MG63 (cell line): ENCODE measurements around the gene CYB5R3. TPM values are rescaled to one million over a fixed set of nuclear protein-coding genes. Genes with fewer than 3 reads are reported as not detected.
A peak's percentile ranks its signal among the peaks of the same experiment; 100 is the strongest.
"Not testable (repeated sequence)": the region's sequence is repeated elsewhere in the genome, so short reads cannot be mapped to it uniquely, and the experiment has no call there.

ENCODE experiments used
- DNase-seq: peaks from one replicate; pipeline ENCODE4 v3.0.0-alpha.2; 2020
- H3K27me3 ChIP-seq: fragments of 250-450 bp; sonication (Bioruptor Pico); 2 replicates; pipeline ENCODE4 v1.5.1; 2020; ENCODE audit warnings: mild to moderate bottlenecking, moderate library complexity
- H3K36me3 ChIP-seq: fragments of 250-450 bp; sonication (Bioruptor Pico); 2 replicates; pipeline ENCODE4 v1.5.1; 2020; ENCODE audit warnings: mild to moderate bottlenecking, moderate library complexity
- H3K4me3 ChIP-seq: fragments of 250-450 bp; sonication (Bioruptor Pico); 2 replicates; pipeline ENCODE4 v1.5.1; 2020; ENCODE audit warnings: mild to moderate bottlenecking, moderate library complexity
- H3K9me3 ChIP-seq: fragments of 250-450 bp; sonication (Bioruptor Pico); 2 replicates; pipeline ENCODE4 v1.5.1; 2020; ENCODE audit warnings: mild to moderate bottlenecking, moderate library complexity
- total RNA-seq: library from RNA; depleted of rRNA; stranded (reverse); fragments of >200 nt; shearing (Covaris generic); gene quantifications from 2 replicates; pipeline ENCODE4 v1.2.3, GENCODE V29; 2014; ENCODE audit warnings: low replicate concordance

The CYB5R3 gene
- total RNA-seq, 1 experiment from 2014 or later: 76.3 TPM

DNA sequence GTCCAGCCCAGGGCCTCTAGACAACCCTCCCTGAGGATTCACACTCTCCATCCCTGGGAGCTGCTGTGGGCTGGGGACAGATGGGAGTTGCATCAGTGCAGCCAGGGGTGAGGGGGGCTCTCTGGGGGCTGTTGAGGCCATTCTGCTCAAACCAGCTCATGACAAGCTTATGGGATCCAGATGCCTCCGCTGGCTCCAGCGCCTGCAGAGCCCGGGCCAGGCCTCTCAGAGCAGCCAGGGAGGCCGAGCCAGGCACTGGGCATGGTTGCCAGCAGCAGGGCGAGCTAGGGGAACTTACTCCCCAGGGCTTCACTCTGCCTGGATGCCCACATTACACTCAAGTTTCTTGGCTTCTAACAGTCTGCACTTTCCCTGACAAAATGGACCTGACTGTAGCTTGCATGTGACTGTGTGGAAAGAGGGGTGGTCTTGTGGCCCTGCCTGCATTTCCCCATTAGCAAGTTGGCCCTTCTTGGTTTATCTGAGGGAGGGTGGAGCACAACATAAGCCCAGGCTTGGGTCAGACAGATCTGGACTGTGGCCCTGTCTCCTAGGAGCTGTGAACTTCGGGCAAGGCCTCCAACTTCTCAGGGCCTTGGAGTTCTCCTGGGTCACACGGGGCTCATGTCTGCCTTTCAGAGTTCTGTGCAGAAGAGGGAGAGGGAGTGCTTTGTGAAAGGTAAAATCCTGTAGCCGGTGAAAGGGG lies 34.5 kb upstream of the CYB5R3 start:
- Histone ChIP-seq H3K4me3 (no peak overlapping the region), H3K27me3 (no peaks in the 10 kb centered on the region), H3K36me3 (peaks cover 3% of the 10 kb centered on the region; the same call in 1 of the 2 replicates), H3K9me3 (peaks cover 7% of the 10 kb centered on the region; the same call in 1 of the 2 replicates)
- DNase-seq: peak; percentile 76

DNA sequence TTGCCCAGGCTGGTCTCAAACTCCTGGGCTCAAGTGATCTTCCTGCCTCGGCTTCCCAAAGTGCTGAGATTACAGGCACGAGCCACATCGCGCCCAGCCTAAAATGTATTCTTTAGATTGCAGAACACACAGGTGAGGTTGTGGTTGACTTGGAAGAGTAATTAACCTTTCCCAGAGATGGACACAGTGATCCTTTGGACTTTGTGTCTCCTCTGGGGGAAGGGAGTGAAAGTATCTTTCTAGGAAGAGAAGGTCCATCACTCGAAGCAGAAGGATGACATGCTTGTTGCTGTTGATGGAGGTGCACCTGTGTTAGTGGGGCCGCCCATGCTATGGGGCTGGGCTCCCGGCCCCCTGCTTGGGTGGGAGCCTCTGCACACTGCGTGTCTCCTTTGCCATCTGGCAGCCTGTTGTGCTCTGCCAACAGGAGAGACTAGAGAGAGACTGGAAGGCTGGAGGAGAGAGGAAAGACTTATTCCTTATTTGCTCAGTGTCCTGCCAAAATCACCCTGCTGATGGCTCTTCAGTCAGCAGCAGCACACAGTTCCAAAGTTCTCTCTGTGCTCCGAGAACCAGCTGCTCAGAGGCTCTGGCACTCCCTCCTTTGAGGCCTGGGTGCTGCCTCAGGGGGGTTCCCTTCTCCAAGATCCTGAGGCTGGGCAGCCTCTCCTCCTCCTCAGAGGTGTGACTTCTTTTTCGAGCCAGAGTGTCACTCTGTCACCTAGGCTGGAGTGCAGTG lies 33.1 kb upstream of the CYB5R3 start:
- peaks cover 10% of the 10 kb centered on the region for H3K9me3 ChIP-seq
- no peak overlapping the region for H3K4me3 ChIP-seq
- H3K36me3 ChIP-seq: no peaks in the 10 kb centered on the region; the same call in 1 of the 2 replicates
- H3K27me3 ChIP-seq: no peaks in the 10 kb centered on the region
- DNase-seq: no peak

- H3K9me3 ChIP-seq: peaks cover 10% of the 10 kb centered on the region
- DNase-seq: peak; percentile 86
- H3K36me3 ChIP-seq: no peaks in the 10 kb centered on the region
- H3K4me3 ChIP-seq: no peak overlapping the region
- no peaks in the 10 kb centered on the region for H3K27me3 ChIP-seq
Measured at GRCh38 chr22:42680648-42681047, 31.5 kb upstream of the CYB5R3 start.

GRCh38 chr22:42679691-42680090 lies 30.5 kb upstream of the CYB5R3 start:
- no peak overlapping the region for H3K4me3 ChIP-seq
- H3K9me3 ChIP-seq: peaks cover 10% of the 10 kb centered on the region
- H3K27me3 ChIP-seq: no peaks in the 10 kb centered on the region
- no peaks in the 10 kb centered on the region for H3K36me3 ChIP-seq
- DNase-seq: no peak

GRCh38 chr22:42678894-42679293 lies 29.7 kb upstream of the CYB5R3 start:
- H3K36me3 ChIP-seq: no peaks in the 10 kb centered on the region
- H3K9me3 ChIP-seq: peaks cover 10% of the 10 kb centered on the region
- no peaks in the 10 kb centered on the region for H3K27me3 ChIP-seq
- no peak overlapping the region for H3K4me3 ChIP-seq
- DNase-seq: no peak

- not testable (repeated sequence) for H3K36me3 ChIP-seq, H3K9me3 ChIP-seq, DNase-seq, H3K27me3 ChIP-seq, H3K4me3 ChIP-seq
Measured at GRCh38 chr22:42677936-42678335, 28.7 kb upstream of the CYB5R3 start.

- Histone ChIP-seq H3K4me3 (no peak overlapping the region), H3K9me3 (peaks cover 10% of the 10 kb centered on the region), H3K27me3 (no peaks in the 10 kb centered on the region), H3K36me3 (no peaks in the 10 kb centered on the region)
- no peak for DNase-seq
Measured at GRCh38 chr22:42676059-42676607, 26.9 kb upstream of the CYB5R3 start.

- Histone ChIP-seq H3K27me3 (no peaks in the 10 kb centered on the region), H3K36me3 (no peaks in the 10 kb centered on the region)
- peak; percentile 45 for DNase-seq
Measured at GRCh38 chr22:42673898-42674401, 24.8 kb upstream of the CYB5R3 start.

GRCh38 chr22:42673071-42673470 lies 23.9 kb upstream of the CYB5R3 start:
- DNase-seq, H3K9me3 ChIP-seq, H3K4me3 ChIP-seq, H3K27me3 ChIP-seq, H3K36me3 ChIP-seq: not testable (repeated sequence)

More at GRCh38 chr22:42673898-42674401, 24.8 kb upstream of the CYB5R3 start:
- H3K9me3 ChIP-seq: peaks cover 5% of the 10 kb centered on the region
- H3K4me3 ChIP-seq: no peak overlapping the region

DNA sequence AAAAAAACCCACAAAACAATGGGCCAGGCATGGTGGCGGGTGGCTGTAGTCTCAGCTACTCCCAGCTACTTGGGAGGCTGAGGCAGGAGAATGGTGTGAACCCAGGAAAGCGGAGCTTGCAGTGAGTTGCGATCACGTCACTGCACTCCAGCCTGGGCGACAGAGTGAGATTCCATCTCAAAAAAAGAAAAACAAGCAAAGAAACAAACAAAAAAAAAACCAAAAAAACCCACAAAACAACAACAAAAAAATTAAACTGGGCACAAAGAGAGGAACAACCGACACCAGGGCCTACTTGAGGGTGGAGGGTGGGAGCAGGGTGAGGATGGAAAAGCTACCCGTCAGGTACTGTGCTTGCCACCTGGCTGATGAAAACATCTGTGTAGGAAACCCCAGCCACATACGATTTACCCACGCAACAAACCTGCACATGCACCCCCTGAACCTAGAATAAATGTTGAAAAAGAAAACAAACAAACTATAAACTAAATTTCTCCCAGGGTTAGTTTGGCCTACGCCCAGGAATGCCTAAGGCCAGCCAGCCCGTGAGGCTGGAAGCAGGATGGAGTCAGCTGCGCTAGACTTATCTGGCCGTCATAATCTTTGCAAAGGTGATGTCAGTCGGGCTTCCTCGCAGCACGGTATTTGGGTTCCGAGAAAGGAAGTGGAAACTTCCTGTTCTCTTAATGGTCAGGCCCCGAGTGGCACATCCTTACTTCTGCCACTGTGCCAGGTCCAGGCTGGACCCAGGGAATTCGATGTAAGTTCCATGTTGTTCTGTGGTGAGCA lies 21.9 kb upstream of the CYB5R3 start:
- DNase-seq: no peak
- Histone ChIP-seq H3K27me3 (no peaks in the 10 kb centered on the region), H3K9me3 (no peaks in the 10 kb centered on the region), H3K4me3 (no peak overlapping the region), H3K36me3 (no peaks in the 10 kb centered on the region)

DNA sequence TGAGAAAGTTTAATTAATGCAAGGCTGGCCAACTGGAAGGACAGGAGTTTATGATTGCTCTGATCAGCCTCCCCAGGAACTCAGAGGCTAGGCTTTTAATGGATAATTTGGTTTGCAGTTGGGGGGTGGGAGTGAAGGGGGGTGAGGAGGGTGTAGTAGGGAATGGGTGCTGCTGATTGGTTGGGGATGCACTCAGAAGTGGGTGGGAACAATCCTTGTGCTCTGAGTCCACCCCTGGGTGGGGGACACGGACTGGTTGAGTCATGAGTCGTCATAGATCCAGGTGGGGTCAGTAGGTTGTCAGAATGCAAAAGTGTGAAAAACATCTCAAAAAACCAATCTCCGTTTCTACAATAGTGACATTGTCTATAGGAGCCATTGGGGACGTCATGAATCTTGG lies 20.9 kb upstream of the CYB5R3 start:
- no peak overlapping the region for H3K4me3 ChIP-seq
- no peaks in the 10 kb centered on the region for H3K36me3 ChIP-seq
- H3K9me3 ChIP-seq: no peaks in the 10 kb centered on the region
- no peak for DNase-seq
- H3K27me3 ChIP-seq: no peaks in the 10 kb centered on the region

DNA sequence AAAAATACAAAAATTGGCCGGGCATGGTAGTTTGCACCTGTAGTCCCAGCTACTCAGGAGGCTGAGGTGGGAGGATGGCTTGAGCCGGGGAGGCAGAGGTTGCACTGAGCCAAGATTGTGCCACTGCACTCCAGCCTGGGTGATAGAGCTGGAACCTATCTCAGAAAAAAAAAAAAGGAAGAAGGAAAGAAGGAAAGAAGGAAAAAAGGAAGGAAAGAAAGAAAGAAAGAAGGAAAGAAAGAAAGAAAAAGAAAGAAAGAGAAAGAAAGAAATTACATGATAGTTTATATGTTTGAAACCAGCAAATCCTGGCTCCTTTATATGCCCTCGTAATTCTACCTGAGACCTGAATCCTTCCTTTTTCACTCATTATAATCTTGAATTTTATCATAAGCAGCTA lies 17.2 kb upstream of the CYB5R3 start:
- not testable (repeated sequence) for DNase-seq, H3K27me3 ChIP-seq, H3K36me3 ChIP-seq, H3K9me3 ChIP-seq, H3K4me3 ChIP-seq

DNA sequence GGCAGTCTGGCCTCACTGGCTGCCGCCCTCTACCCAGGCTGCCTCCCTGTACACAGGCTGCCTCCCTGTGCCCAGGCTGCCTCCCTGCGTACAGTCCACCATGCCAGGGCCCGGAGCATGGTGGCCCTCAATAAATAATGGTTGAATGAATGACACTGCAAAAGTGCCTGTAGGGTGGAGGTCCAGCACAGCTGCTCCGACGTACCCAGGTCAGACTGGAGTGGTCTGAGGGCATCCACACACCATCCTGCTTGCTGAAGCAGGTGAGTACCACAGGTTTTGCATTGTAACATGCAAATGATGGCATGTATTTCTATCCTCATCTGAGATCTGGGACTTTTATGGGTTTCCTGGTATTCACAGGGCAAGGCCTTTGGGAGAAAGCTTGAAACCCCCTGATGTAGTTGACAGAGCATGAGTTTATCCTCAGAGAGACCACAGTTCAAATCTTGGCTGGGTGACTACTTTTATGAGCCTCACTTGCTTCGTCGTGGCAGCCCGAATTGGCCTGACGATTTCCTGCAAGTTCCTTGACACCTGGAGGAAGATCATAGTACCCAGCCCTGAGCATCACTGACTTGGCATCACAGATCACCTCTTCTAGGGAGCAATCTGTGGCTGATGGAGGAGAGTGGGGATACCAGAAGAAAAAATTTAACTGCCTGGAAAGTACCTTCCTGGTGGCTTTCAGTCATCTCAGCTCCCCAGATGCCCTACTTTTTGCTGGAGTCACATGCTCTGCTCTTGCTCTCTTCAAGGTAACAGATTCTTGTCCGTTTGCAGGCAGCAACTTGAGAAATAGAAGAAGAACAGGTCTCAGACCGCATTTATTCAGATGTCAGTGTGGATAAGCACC lies 16.0 kb upstream of the CYB5R3 start:
- no peaks in the 10 kb centered on the region for H3K36me3 ChIP-seq
- no peaks in the 10 kb centered on the region for H3K9me3 ChIP-seq
- no peak overlapping the region for H3K4me3 ChIP-seq
- no peaks in the 10 kb centered on the region for H3K27me3 ChIP-seq
- DNase-seq: no peak

DNA sequence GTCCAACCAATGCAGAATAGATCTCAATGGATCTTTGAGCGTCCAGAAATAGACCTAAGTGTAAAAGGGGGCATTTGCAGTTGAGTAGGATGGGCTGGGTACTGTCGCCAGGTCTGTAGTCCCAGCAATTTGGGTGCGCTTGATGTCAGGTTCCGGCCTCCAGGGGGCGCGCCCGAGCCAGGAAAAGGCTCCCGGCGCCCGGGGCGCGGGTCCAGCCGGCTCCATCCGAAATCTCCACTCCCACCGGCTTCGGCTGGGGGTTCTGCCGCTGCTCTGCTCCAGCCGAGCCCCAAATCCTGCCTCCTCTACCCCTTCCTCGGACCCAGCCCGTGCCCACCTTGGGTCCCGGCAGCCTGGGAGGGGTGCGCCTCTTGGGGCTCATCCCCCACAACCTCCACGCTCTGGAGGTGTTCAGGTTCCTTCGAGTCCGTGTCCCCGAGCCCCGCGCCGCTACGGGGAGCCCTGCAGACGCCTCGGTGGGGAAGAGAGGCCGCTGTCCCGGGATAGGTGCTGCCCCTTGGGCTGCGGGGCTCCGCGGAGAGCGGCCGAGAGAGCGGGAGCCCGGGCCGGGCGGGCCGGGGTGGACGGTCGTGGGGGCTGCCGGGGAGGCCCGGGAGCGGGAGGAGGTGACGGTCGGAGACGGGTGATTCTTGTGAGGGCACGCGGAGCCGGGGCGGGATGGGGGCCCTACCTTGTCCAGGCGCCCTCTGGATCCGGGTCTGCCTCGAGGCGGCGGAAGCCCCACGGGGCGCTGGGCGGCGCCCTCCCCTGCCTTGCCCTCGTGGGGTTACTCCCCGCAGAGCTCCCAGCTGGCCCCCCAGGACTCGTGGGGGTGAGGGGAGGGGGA lies 13.0 kb upstream of the CYB5R3 start:
- DNase-seq: peak; percentile 70
- no peaks in the 10 kb centered on the region for H3K36me3 ChIP-seq
- no peaks in the 10 kb centered on the region for H3K27me3 ChIP-seq
- no peaks in the 10 kb centered on the region for H3K9me3 ChIP-seq
- H3K4me3 ChIP-seq: peak overlapping the region; percentile 42

- Histone ChIP-seq H3K27me3 (no peaks in the 10 kb centered on the region), H3K9me3 (no peaks in the 10 kb centered on the region), H3K36me3 (no peaks in the 10 kb centered on the region), H3K4me3 (no peak overlapping the region)
- DNase-seq: no peak
Measured at GRCh38 chr22:42656578-42656977, 7.4 kb upstream of the CYB5R3 start.
